Measurements from ENCODE around the gene P3H3.

The P3H3 gene

GRCh38 chr12:6799147-6799546, 29.1 kb upstream of the P3H3 start:
- no peak for TF ChIP-seq CTCF (IDR thresholded peaks at IDR 0.05; ENCODE audit: low read depth, low read length)
- H3K4me3 ChIP-seq (ENCODE audit: low read depth, low read length): no peak overlapping the region

- H3K4me3 ChIP-seq (ENCODE audit: low read depth, low read length): no peak overlapping the region
- TF ChIP-seq CTCF (IDR thresholded peaks at IDR 0.05; ENCODE audit: low read depth, low read length): no peak
Measured at GRCh38 chr12:6807170-6807569, 21.0 kb upstream of the P3H3 start.

GRCh38 chr12:6809056-6809455, 19.2 kb upstream of the P3H3 start:
- H3K4me3 ChIP-seq (ENCODE audit: low read depth, low read length): no peak overlapping the region
- no peak for TF ChIP-seq CTCF (IDR thresholded peaks at IDR 0.05; ENCODE audit: low read depth, low read length)

DNA sequence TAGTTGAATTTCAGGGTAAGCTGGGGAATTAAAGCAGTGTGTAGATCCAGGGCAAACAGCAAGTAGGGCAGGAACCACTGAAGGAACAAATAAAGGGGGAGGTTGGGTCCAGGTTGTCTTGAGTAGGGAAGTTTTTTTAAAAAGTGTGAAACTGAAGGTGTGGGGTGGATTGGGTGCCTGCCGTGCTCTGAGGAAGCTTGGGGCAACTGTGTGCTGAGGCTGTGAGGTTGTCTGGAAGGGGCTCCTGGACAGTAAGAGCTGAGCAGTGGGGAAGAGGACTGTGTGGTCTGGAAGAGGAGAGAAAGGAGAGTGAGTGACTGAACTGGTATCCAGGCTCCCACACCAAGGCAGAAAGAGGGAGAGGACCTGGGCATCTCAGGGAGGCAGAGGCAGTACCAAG, 17.4 kb upstream of the P3H3 start:
- H3K4me3 ChIP-seq (ENCODE audit: low read depth, low read length): no peak overlapping the region
- TF ChIP-seq CTCF (IDR thresholded peaks at IDR 0.05; ENCODE audit: low read depth, low read length): no peak

- no peak overlapping the region for H3K4me3 ChIP-seq (ENCODE audit: low read depth, low read length)
- TF ChIP-seq CTCF (IDR thresholded peaks at IDR 0.05; ENCODE audit: low read depth, low read length): no peak
Measured at GRCh38 chr12:6813363-6813762, 14.8 kb upstream of the P3H3 start.

GRCh38 chr12:6816598-6816997, 11.6 kb upstream of the P3H3 start:
- TF ChIP-seq CTCF (IDR thresholded peaks at IDR 0.05; ENCODE audit: low read depth, low read length): no peak

GRCh38 chr12:6817098-6817497, 11.1 kb upstream of the P3H3 start:
- H3K4me3 ChIP-seq (ENCODE audit: low read depth, low read length): no peak overlapping the region
- TF ChIP-seq CTCF (IDR thresholded peaks at IDR 0.05; ENCODE audit: low read depth, low read length): no peak

More at GRCh38 chr12:6816598-6816997, 11.6 kb upstream of the P3H3 start:
- H3K4me3 ChIP-seq (ENCODE audit: low read depth, low read length): no peak overlapping the region
